Neural crest cell (in vitro differentiated cells): ENCODE results near the gene TOP3A. TPM values are rescaled to one million over a fixed set of nuclear protein-coding genes. Genes with fewer than 3 reads are reported as not detected.

ENCODE experiments used
- DNase-seq: peaks from one replicate; pipeline ENCODE4 v3.0.0; 2021; ENCODE audit warnings: low read depth, mixed read lengths, low spot score
- H3K27ac Mint-ChIP-seq: one replicate; pipeline ENCODE4 v1.8.0; 2021; ENCODE audit warnings: mild to moderate bottlenecking, mixed read lengths; ENCODE audit not compliant: unreplicated experiment
- H3K27me3 Mint-ChIP-seq: 2 replicates; pipeline ENCODE4 v1.8.0; 2021; ENCODE audit warnings: low read depth, mild to moderate bottlenecking, mixed read lengths
- H3K36me3 Mint-ChIP-seq: 2 replicates; pipeline ENCODE4 v1.8.0; 2021; ENCODE audit warnings: low read depth, mild to moderate bottlenecking, mixed read lengths
- H3K4me1 Mint-ChIP-seq: 2 replicates; pipeline ENCODE4 v1.8.0; 2021; ENCODE audit warnings: mixed read lengths
- H3K4me3 Mint-ChIP-seq: one replicate; pipeline ENCODE4 v1.8.0; 2021; ENCODE audit warnings: mild to moderate bottlenecking, mixed read lengths
- H3K9me3 Mint-ChIP-seq: 2 replicates; pipeline ENCODE4 v1.8.0; 2021; ENCODE audit warnings: mixed read lengths
- total RNA-seq: library from RNA; stranded (reverse); gene quantifications from 2 replicates; pipeline ENCODE4 v1.2.1, GENCODE V29; 2021
- TF ChIP-seq, protein P1 (sequence below): fragments of 200-600 bp; sonication (generic); conservative IDR thresholded peaks from 2 replicates; pipeline ENCODE4 v1.5.0; 2021; ENCODE audit warnings: antibody characterized with exemption, mild to moderate bottlenecking

The TOP3A gene
- total RNA-seq, 1 donor from 2014 or later: 107 TPM

DNA sequence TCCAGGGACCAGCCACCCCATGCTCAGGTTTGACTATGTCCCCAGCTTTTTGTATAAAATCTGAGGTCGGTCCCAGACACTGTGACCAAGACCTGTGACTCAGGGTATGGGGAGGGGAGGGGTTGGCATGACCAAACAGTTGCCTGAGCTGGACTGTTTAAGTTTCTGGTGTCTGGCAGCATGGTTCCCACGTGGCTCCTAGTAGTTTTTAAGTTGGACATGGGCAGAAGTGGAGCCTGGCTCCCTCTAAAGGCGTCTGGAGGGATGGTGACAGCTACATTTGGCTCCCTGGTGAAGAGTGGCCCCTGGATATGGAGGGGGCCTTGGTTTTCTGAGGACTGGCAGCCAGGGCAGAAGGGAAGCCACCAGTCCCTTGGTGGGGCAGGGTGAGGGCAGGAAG is 8.2 kb upstream of the TOP3A start:
- Mint-ChIP-seq H3K27me3 (no peaks in the 10 kb centered on the region), H3K9me3 (no peaks in the 10 kb centered on the region), H3K36me3 (peaks cover 5% of the 10 kb centered on the region), H3K27ac (no peak overlapping the region), H3K4me3 (peak overlapping the region; percentile 23), H3K4me1 (peaks cover 14% of the 10 kb centered on the region)
- no peak for DNase-seq
- TF ChIP-seq, protein P1, sequence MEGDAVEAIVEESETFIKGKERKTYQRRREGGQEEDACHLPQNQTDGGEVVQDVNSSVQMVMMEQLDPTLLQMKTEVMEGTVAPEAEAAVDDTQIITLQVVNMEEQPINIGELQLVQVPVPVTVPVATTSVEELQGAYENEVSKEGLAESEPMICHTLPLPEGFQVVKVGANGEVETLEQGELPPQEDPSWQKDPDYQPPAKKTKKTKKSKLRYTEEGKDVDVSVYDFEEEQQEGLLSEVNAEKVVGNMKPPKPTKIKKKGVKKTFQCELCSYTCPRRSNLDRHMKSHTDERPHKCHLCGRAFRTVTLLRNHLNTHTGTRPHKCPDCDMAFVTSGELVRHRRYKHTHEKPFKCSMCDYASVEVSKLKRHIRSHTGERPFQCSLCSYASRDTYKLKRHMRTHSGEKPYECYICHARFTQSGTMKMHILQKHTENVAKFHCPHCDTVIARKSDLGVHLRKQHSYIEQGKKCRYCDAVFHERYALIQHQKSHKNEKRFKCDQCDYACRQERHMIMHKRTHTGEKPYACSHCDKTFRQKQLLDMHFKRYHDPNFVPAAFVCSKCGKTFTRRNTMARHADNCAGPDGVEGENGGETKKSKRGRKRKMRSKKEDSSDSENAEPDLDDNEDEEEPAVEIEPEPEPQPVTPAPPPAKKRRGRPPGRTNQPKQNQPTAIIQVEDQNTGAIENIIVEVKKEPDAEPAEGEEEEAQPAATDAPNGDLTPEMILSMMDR: no peak

DNA sequence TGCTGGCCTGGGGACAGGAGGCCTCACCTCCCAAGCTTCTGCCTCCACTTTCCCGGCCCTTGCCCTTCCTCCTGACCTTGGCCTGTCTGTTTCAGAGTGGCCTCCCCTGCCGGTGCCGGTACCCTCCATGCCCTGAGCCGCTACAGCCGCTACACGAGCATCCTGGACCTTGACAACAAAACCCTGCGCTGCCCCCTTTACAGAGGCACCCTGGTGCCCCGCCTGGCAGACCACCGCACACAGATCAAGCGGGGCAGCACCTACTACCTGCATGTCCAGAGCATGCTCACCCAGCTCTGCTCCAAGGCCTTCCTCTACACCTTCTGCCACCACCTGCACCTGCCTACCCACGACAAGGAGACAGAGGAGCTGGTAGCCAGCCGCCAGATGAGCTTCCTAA is 7.7 kb upstream of the TOP3A start:
- Mint-ChIP-seq H3K36me3 (peaks cover 5% of the 10 kb centered on the region), H3K4me3 (no peak overlapping the region), H3K4me1 (peaks cover 14% of the 10 kb centered on the region), H3K9me3 (no peaks in the 10 kb centered on the region), H3K27ac (peak overlapping the region; percentile 67), H3K27me3 (no peaks in the 10 kb centered on the region)
- TF ChIP-seq, protein P1: no peak
- no peak for DNase-seq

DNA sequence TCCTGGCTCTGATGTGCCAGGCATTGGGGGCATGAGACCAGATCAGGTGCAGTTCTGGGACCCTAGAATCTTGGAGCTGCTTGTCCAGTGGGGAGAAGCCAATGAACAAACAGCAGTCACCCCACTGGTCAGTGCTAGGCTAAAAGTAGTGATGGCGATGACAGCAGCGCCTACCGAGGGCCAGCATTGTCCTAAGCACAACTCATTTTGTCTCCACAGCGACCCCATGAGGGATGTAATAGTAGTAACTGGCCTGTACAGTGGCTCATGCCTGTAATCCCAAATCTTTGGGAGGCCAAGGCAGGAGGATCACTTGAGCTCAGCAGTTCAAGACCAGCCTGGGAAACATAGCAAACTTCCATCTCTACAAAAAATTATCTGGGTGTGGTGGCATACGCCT is 6.5 kb upstream of the TOP3A start:
- TF ChIP-seq, protein P1: no peak
- Mint-ChIP-seq H3K36me3 (peaks cover 9% of the 10 kb centered on the region), H3K4me1 (peaks cover 22% of the 10 kb centered on the region), H3K4me3 (no peak overlapping the region), H3K27me3 (no peaks in the 10 kb centered on the region), H3K27ac (no peak overlapping the region), H3K9me3 (no peaks in the 10 kb centered on the region)
- DNase-seq: no peak

DNA sequence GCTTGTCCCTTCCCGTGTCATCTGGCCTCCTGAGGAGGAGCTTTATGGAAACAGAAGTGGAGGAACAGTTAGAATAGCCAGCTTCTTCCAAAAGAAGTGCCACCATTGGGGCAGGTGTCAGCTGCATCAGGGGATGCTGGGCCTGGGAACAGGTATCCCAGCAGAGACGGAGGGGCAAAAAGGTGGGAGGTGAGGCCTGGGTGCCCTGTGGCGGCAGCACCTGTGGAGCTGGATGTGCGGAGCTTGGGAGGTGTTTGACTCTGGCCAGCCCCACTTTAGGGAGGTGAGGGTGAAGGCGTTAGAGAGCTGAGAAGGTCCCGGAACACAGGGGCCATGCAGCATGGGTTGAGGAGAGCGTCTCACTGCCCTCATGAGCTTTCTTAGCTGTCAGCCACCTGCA is 5.5 kb upstream of the TOP3A start:
- peaks cover 30% of the 10 kb centered on the region for H3K4me1 Mint-ChIP-seq
- H3K27me3 Mint-ChIP-seq: no peaks in the 10 kb centered on the region
- peak overlapping the region; percentile 89 for H3K4me3 Mint-ChIP-seq
- TF ChIP-seq, protein P1: no peak
- peak overlapping the region; percentile 35 for H3K27ac Mint-ChIP-seq
- no peaks in the 10 kb centered on the region for H3K9me3 Mint-ChIP-seq
- no peak for DNase-seq
- H3K36me3 Mint-ChIP-seq: peaks cover 9% of the 10 kb centered on the region

DNA sequence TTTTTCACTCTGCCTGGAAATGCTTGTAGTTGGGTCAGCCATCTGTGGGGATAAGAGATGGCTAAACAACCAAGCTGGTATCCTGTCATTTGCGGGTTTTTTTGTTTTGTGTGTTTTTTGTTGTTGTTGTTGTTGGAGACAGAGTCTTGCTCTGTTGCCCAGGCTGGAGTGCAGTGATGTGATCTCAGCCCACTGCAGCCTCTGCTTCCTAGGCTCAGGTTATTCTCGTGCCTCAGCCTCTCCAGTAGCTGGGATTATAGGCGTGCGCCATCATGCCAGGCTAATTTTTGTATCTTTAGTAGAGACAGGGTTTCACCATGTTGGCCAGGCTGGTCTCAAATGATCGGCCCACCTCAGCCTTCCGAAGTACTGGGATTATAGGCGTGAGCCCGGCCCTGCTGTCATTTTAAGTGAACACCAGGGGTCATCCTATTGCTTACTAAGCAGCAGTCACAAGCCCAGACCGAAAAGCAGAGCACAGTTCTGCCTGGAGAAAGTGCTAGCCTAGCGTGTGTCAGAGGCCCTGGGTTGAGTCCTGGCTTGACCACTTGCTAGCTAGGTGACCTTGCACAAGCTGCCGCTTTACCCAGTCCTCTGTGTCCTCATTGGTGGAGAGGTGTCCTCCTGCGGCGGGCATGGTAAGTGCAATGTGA is 4.9 kb upstream of the TOP3A start:
- Mint-ChIP-seq H3K4me1 (peaks cover 30% of the 10 kb centered on the region), H3K27me3 (no peaks in the 10 kb centered on the region), H3K27ac (no peak overlapping the region), H3K36me3 (peaks cover 4% of the 10 kb centered on the region), H3K9me3 (no peaks in the 10 kb centered on the region), H3K4me3 (peak overlapping the region; percentile 89)
- peak; percentile 26 for DNase-seq
- TF ChIP-seq, protein P1: peak; percentile 67
